IMR-90 (cell line): ENCODE data around the gene PTPN4. TPM values are rescaled to one million over a fixed set of nuclear protein-coding genes. Genes with fewer than 3 reads are reported as not detected.

Experiments used
- ATAC-seq: fragments of 200-7000 bp; cut with Tn5 transposase; 2 replicates; pipeline ENCODE4 v1.9.1; 2020; ENCODE audit warnings: low read depth, mild to moderate bottlenecking, moderate library complexity
- BruUV-seq: library from RNA; stranded (reverse); fragments of 400-500 nt; replicated peaks from 2 replicates; lab custom pipeline; 2021; lab: Mats Ljungman, UMichigan
- CTCF ChIA-PET: fragments of 300-600 bp; formaldehyde crosslinking; extraction: SDS; loops from one replicate; lab custom pipeline; 2021; ENCODE audit warnings: antibody characterized with exemption; lab: Yijun Ruan, JAX
- POLR2A ChIA-PET: fragments of 300-600 bp; sonication (Branson Sonifier 250); formaldehyde crosslinking; loops from one replicate; lab custom pipeline; 2022; ENCODE audit warnings: antibody characterized with exemption; ENCODE audit not compliant: unreplicated experiment; lab: Charles Lee
- DNase-seq: peaks from one replicate; pipeline ENCODE4 v3.0.0; 2013
- H2AFZ ChIP-seq: replicated peaks from 2 replicates; pipeline ENCODE3; 2013; ENCODE audit warnings: low read length, mild to moderate bottlenecking; ENCODE audit not compliant: poor library complexity
- H2AK5ac ChIP-seq: 2 replicates; pipeline ENCODE4 v1.6.1; 2013; ENCODE audit warnings: low read depth, low read length, inconsistent platforms
- H2AK9ac ChIP-seq: replicated peaks from 2 replicates; pipeline ENCODE3; 2013; ENCODE audit warnings: mild to moderate bottlenecking, low read depth, low read length, moderate library complexity; ENCODE audit not compliant: poor library complexity
- H2BK120ac ChIP-seq: 2 replicates; pipeline ENCODE4 v1.6.1; 2013; ENCODE audit warnings: low read depth, low read length, inconsistent platforms
- H2BK15ac ChIP-seq: 3 replicates; pipeline ENCODE4 v1.6.1; 2013; ENCODE audit warnings: low read depth, low read length, inconsistent platforms
- H2BK20ac ChIP-seq: 2 replicates; pipeline ENCODE4 v1.6.1; 2013; ENCODE audit warnings: low read depth, mild to moderate bottlenecking, inconsistent platforms, low read length, moderate library complexity
- H2BK5ac ChIP-seq: 2 replicates; pipeline ENCODE4 v1.6.1; 2013; ENCODE audit warnings: mild to moderate bottlenecking, low read depth, low read length, inconsistent platforms; ENCODE audit not compliant: poor library complexity, severe bottlenecking
- H3K14ac ChIP-seq: replicated peaks from 2 replicates; pipeline ENCODE4 v1.6.1; 2013; ENCODE audit warnings: low read depth, low read length, inconsistent platforms
- H3K18ac ChIP-seq: 2 replicates; pipeline ENCODE4 v1.6.1; 2013; ENCODE audit warnings: low read depth, low read length, control low read depth
- H3K23ac ChIP-seq: 2 replicates; pipeline ENCODE4 v1.6.1; 2013; ENCODE audit warnings: low read depth, low read length, inconsistent platforms
- H3K27ac ChIP-seq: 2 replicates; pipeline ENCODE4 v1.5.1; 2013; ENCODE audit warnings: mild to moderate bottlenecking, control low read depth, low read length; ENCODE audit not compliant: insufficient read depth
- H3K27me3 ChIP-seq: 2 replicates; pipeline ENCODE4 v1.6.1; 2013; ENCODE audit warnings: low read length; ENCODE audit not compliant: control insufficient read depth, insufficient read depth
- H3K36me3 ChIP-seq: 2 replicates; pipeline ENCODE4 v1.6.1; 2013; ENCODE audit warnings: low read length, mixed read lengths; ENCODE audit not compliant: control insufficient read depth, insufficient read depth
- H3K4ac ChIP-seq: 2 replicates; pipeline ENCODE4 v1.6.1; 2013; ENCODE audit warnings: low read depth, low read length, inconsistent platforms
- H3K4me1 ChIP-seq: 2 replicates; pipeline ENCODE4 v1.6.1; 2013; ENCODE audit warnings: low read length, mixed read lengths; ENCODE audit not compliant: control insufficient read depth, insufficient read depth
- H3K4me2 ChIP-seq: 2 replicates; pipeline ENCODE4 v1.6.1; 2013; ENCODE audit warnings: low read depth, mild to moderate bottlenecking, control low read depth, low read length, moderate library complexity
- H3K4me3 ChIP-seq: 2 replicates; pipeline ENCODE4 v1.5.1; 2013; ENCODE audit warnings: low read depth, mild to moderate bottlenecking, control low read depth, low read length, moderate library complexity; ENCODE audit not compliant: insufficient read depth
- H3K56ac ChIP-seq: 2 replicates; pipeline ENCODE4 v1.6.1; 2013; ENCODE audit warnings: low read length, inconsistent platforms; ENCODE audit not compliant: insufficient read depth; ENCODE audit errors: extremely low read depth
- H3K79me1 ChIP-seq, 2 experiments: 2 replicates each; pipeline ENCODE4 v1.6.1; 2013; ENCODE audit warnings: low read length in 2 of 2, inconsistent platforms in 1 of 2, low read depth in 1 of 2
- H3K9ac ChIP-seq: 2 replicates; pipeline ENCODE4 v1.6.1; 2013; ENCODE audit warnings: low read depth, low read length, control low read depth
- H3K9me1 ChIP-seq: 2 replicates; pipeline ENCODE4 v1.6.1; 2013; ENCODE audit warnings: low read length, inconsistent platforms; ENCODE audit not compliant: insufficient read depth
- H3K9me3 ChIP-seq: 2 replicates; pipeline ENCODE4 v1.6.1; 2013; ENCODE audit warnings: low read length; ENCODE audit not compliant: control insufficient read depth, insufficient read depth
- H4K20me1 ChIP-seq: 2 replicates; pipeline ENCODE4 v1.6.1; 2013; ENCODE audit warnings: low read length, inconsistent platforms; ENCODE audit not compliant: insufficient read depth
- H4K5ac ChIP-seq: 2 replicates; pipeline ENCODE4 v1.6.1; 2013; ENCODE audit warnings: mild to moderate bottlenecking, low read depth, low read length, control low read depth
- H4K8ac ChIP-seq, 2 experiments: 2 replicates each; pipeline ENCODE4 v1.6.1; 2013; ENCODE audit warnings: low read depth in 2 of 2, low read length in 2 of 2, control low read depth in 1 of 2, inconsistent platforms in 1 of 2
- H4K91ac ChIP-seq: 2 replicates; pipeline ENCODE4 v1.6.1; 2013; ENCODE audit warnings: low read depth, low read length, inconsistent platforms; ENCODE audit not compliant: insufficient read depth
- CEBPB ChIP-seq: IDR thresholded peaks from 2 replicates; pipeline ENCODE4 v1.6.1; 2012; ENCODE audit warnings: low read depth, low read length, improper control_type of control experiment
- CHD1 ChIP-seq: IDR thresholded peaks from 2 replicates; pipeline ENCODE4 v1.6.1; 2012; ENCODE audit warnings: low read depth, low read length, improper control_type of control experiment
- CTCF ChIP-seq: conservative IDR thresholded peaks from 2 replicates; pipeline ENCODE4 v1.5.1; 2012; ENCODE audit warnings: mild to moderate bottlenecking, low read depth, low read length, improper control_type of control experiment
- FOS ChIP-seq: fragments of 150-350 bp; IDR thresholded peaks from 2 replicates; pipeline ENCODE4 v1.6.1; 2016; ENCODE audit warnings: low read depth, low read length
- MAFK ChIP-seq: IDR thresholded peaks from 2 replicates; pipeline ENCODE4 v1.6.1; 2012; ENCODE audit warnings: low read depth, low read length, improper control_type of control experiment
- MAZ ChIP-seq: IDR thresholded peaks from 2 replicates; pipeline ENCODE4 v1.6.1; 2012; ENCODE audit warnings: low read depth, mild to moderate bottlenecking, low read length, improper control_type of control experiment, moderate library complexity, borderline replicate concordance
- MXI1 ChIP-seq: IDR thresholded peaks from 2 replicates; pipeline ENCODE4 v1.6.1; 2012; ENCODE audit warnings: low read depth, mild to moderate bottlenecking, low read length, moderate library complexity, borderline replicate concordance
- NFE2L2 ChIP-seq: fragments of 150-350 bp; IDR thresholded peaks from 2 replicates; pipeline ENCODE4 v1.6.1; 2016; ENCODE audit warnings: low read depth, mild to moderate bottlenecking, low read length
- RAD21 ChIP-seq: IDR thresholded peaks from 2 replicates; pipeline ENCODE4 v1.6.1; 2012; ENCODE audit warnings: low read length, improper control_type of control experiment
- RFX5 ChIP-seq: IDR thresholded peaks from 2 replicates; pipeline ENCODE4 v1.8.0; 2012; ENCODE audit warnings: low read depth, mild to moderate bottlenecking, low read length, moderate library complexity
- SMC3 ChIP-seq: fragments of 150-350 bp; IDR thresholded peaks from 2 replicates; pipeline ENCODE4 v1.6.1; 2016; ENCODE audit warnings: low read depth, mild to moderate bottlenecking, antibody characterized with exemption, low read length, moderate library complexity
- WGBS, 2 experiments: methylation state at CpG; one replicate each; pipeline versions ENCODE4 v1.1.5 to v1.1.7; 2013; ENCODE audit warnings: missing lambda C conversion rate in 2 of 2; ENCODE audit not compliant: insufficient read length in 1 of 2; ENCODE audit errors: extremely low coverage in 2 of 2; 5-methylcytosine and 5-hydroxymethylcytosine counted together
- dilution Hi-C: fragments of 300-500 bp; cut with HindIII; formaldehyde crosslinking; loops from one replicate; pipeline ENCODE4 v1.14.3; 2018; ENCODE audit warnings: low sequenced_read_pairs; ENCODE audit not compliant: unreplicated experiment
- in situ Hi-C: fragments of 300-500 bp; cut with MboI; formaldehyde crosslinking; loops from 3 replicates; pipeline ENCODE4 v1.14.3; 2019; ENCODE audit warnings: low sequenced_read_pairs, inconsistent platforms, mixed read lengths
- intact Hi-C: fragments of 100-400 bp; cut with micrococcal nuclease; formaldehyde crosslinking; loops from 2 replicates; pipeline ENCODE4 v1.10.0; 2022
- polyA plus RNA-seq, 3 experiments: library from polyadenylated mRNA; depleted of rRNA; stranded (reverse); fragments of >200 nt; gene quantifications; 2 replicates each; pipeline ENCODE4 v1.2.3, GENCODE V29; 2012; ENCODE audit warnings: low replicate concordance in 1 of 3
- total RNA-seq: library from RNA; depleted of rRNA; stranded (reverse); fragments of >200 nt; gene quantifications from 2 replicates; pipeline ENCODE4 v1.2.3, GENCODE V29; 2012
- TF ChIP-seq, protein P1 (sequence below): fragments of 150-350 bp; IDR thresholded peaks from 2 replicates; pipeline ENCODE4 v1.6.1; 2016; ENCODE audit warnings: low read depth, mild to moderate bottlenecking, low read length, moderate library complexity, borderline replicate concordance

The PTPN4 gene
- total and polyA plus RNA-seq, 2 of the 4 experiments (the other 2 are of a cell fraction): 2.9 to 19.2 TPM

DNA sequence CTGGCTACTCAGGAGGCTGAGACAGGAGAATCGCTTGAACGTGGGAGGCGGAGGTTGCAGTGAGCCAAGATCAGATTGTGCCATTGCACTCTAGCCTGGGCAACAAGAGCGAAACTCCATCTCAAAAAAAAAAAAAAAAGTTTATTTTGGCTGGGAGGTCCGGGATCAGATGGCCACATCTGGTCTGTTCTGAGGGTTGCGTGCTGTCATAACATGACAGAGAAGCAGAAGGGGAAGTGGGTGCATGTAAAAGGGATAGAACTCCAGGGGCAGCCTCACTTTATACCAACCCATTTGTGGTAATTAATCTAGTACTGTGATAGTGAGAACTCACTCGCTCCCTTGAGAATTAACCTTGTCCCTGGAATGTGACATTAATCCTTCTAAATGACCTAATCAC lies 101.2 kb downstream of the PTPN4 start:
- Histone ChIP-seq H4K91ac (no peak overlapping the region), H3K9me3 (no peaks in the 10 kb centered on the region), H3K4me3 (no peak overlapping the region), H2BK20ac (no peak overlapping the region), H2AFZ (no peak overlapping the region), H2BK15ac (no peak overlapping the region), H3K79me1 (0 out of 4 replicates have a peak, but pooled peaks cover 6% of the 10 kb centered on the region in 2 experiments), H2AK9ac (no peak overlapping the region), H3K18ac (no peak overlapping the region), H3K27ac (no peak overlapping the region), H3K4ac (no peak overlapping the region), H3K4me2 (no peak overlapping the region), H3K23ac (no peak overlapping the region), H4K20me1 (no peaks in the 10 kb centered on the region; the same call in 1 of the 2 replicates), H2BK5ac (no peak overlapping the region), H4K8ac (no peak overlapping the region), H3K14ac (no peak overlapping the region), H4K5ac (no peak overlapping the region), H2BK120ac (no peak overlapping the region), H3K56ac (no peak overlapping the region), H2AK5ac (no peak overlapping the region), H3K27me3 (no peaks in the 10 kb centered on the region), H3K4me1 (peaks cover 2% of the 10 kb centered on the region; the same call in 1 of the 2 replicates), H3K9ac (no peak overlapping the region), H3K36me3 (no peaks in the 10 kb centered on the region), H3K9me1 (no peaks in the 10 kb centered on the region)
- TF ChIP-seq CTCF (no peak), CHD1 (no peak), MAFK (no peak), RAD21 (no peak), MXI1 (no peak), FOS (no peak), NFE2L2 (no peak), RFX5 (no peak), MAZ (no peak), SMC3 (no peak), CEBPB (no peak)
- TF ChIP-seq, protein P1, sequence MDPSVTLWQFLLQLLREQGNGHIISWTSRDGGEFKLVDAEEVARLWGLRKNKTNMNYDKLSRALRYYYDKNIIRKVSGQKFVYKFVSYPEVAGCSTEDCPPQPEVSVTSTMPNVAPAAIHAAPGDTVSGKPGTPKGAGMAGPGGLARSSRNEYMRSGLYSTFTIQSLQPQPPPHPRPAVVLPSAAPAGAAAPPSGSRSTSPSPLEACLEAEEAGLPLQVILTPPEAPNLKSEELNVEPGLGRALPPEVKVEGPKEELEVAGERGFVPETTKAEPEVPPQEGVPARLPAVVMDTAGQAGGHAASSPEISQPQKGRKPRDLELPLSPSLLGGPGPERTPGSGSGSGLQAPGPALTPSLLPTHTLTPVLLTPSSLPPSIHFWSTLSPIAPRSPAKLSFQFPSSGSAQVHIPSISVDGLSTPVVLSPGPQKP: no peak
- no peak for DNase-seq
- CTCF ChIA-PET: no interaction called here
- POLR2A ChIA-PET: no interaction called here
- in situ Hi-C loops (no loop called here), intact Hi-C loops (loop anchor here (5.0 kb wide), 1 partner anchor 41 kb away; no protein-coding TSS in a partner anchor), dilution Hi-C loops (no loop called here)
- no peak for ATAC-seq
- no TSS peak for BruUV-seq
- WGBS, 2 experiments: 100% methylated on average over 1 of the region's 7 CpGs; no CpG with 5 or more reads in 1 of the 2 experiments
